ENCODE results near the gene CBR3. TPM values are rescaled to one million over a fixed set of nuclear protein-coding genes. Genes with fewer than 3 reads are reported as not detected.

Gene CBR3
- 4.5 and 7.8 TPM in 2 replicates for total RNA-seq

GRCh38 chr21:36134803-36135390 is at the start of gene CBR3:
CBR3 (plus strand) TSS chr21:36135079; CDS start chr21:36135193, 114 bp downstream.

GRCh38 chr21:36156815-36157670 is 22.2 kb downstream of the CBR3 start, which contains the start of gene DOP1B:
DOP1B (plus strand) TSS chr21:36156824; CDS start chr21:36164734, 7,910 bp downstream.

Other genes with a start within 250 kb of the CBR3 start
- 17.2 and 18.1 TPM in 2 replicates for gene SETD4, start 74.6 kb upstream of the CBR3 start, total RNA-seq
- 74.5 and 114 TPM in 2 replicates for gene CBR1, start 65.1 kb upstream of the CBR3 start, total RNA-seq
- gene DOP1B, start 21.7 kb downstream of the CBR3 start, total RNA-seq, result 4.5 and 17.9 TPM in 2 replicates
- 37.1 and 43.7 TPM in 2 replicates for gene MORC3, start 185.1 kb downstream of the CBR3 start, total RNA-seq